ENCODE results near the gene KCNQ5.
"Not testable (repeated sequence)": the region's sequence is repeated elsewhere in the genome, so short reads cannot be mapped to it uniquely, and the experiment has no call there.

Gene KCNQ5

DNA sequence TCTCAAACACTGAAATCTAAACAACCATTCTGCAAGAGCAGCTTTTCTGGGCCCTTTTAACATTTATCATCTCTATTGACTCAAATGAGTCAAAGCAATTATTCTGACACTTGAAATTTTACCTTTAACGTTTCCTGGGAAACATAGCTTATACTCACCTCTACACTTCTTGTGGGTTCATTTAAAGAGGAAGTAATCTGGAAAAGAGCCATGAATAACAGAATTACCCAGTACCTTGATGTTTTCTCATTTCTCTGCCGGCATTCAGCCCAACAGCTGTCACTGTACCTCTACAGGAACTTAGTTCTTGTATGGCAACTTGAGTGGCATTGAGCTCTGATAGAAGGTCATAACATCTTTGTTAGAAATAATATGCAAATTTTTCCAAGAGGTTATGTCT, 272.2 kb downstream of the KCNQ5 start:
- DNase-seq (ENCODE audit: low read depth in 2 of 2, low spot score in 1 of 2): no peak

DNA sequence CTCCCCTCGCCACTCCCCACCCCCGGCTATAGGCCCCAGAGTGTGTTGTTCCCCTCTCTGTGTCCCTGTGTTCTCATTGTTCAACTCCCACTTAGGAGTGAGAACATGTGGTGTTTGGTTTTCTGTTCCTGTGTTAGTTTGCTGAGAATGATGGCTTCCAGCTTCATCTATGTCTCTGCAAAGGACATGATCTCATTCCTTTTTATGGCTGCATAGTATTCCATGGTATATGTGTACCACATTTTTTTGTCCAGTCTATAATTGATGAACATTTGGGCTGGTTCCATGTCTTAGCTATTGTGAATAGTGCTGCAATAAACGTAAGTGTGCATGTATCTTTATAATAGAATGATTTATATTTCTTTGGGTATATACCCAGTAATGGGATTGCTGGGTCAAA, 276.4 kb downstream of the KCNQ5 start:
- not testable (repeated sequence) for DNase-seq (ENCODE audit: low read depth in 2 of 2, low spot score in 1 of 2)

GRCh38 chr6:72905705-72906478, 284.0 kb downstream of the KCNQ5 start:
- no peak for DNase-seq (ENCODE audit: low read depth in 2 of 2, low spot score in 1 of 2)

GRCh38 chr6:72911463-72912155, 289.7 kb downstream of the KCNQ5 start:
- DNase-seq (ENCODE audit: low read depth in 2 of 2, low spot score in 1 of 2): no peak

DNA sequence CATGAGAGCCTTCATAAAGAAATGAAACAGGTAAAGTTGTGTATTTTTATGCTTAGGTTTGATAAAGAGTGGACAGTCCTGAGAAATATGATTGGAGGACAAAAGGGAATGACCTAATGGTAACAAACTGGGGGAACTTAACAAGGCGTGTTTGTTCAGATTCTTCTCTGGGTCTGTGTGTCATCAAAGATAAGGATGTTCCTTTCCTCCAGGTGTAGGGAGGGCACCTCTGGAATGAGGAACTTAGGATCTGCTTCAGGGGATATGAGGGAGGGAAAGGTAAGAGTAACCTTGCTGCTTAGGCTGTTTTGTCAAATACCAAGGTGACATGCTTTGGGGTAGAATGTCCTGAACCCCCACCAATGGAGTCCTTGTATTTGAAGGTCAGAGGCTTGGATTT, 291.9 kb downstream of the KCNQ5 start:
- DNase-seq (ENCODE audit: low read depth in 2 of 2, low spot score in 1 of 2): no peak

GRCh38 chr6:72916298-72916697, 294.4 kb downstream of the KCNQ5 start:
- no peak for DNase-seq (ENCODE audit: low read depth in 2 of 2, low spot score in 1 of 2)

GRCh38 chr6:72916906-72917305, 295.0 kb downstream of the KCNQ5 start:
- DNase-seq (ENCODE audit: low read depth in 2 of 2, low spot score in 1 of 2): no peak

GRCh38 chr6:72922401-72922800, 300.5 kb downstream of the KCNQ5 start:
- no peak for DNase-seq (ENCODE audit: low read depth in 2 of 2, low spot score in 1 of 2)

- no peak for DNase-seq (ENCODE audit: low read depth in 2 of 2, low spot score in 1 of 2)
These were observed 303.3 kb downstream of the KCNQ5 start for GRCh38 chr6:72925136-72925535.

- DNase-seq (ENCODE audit: low read depth in 2 of 2, low spot score in 1 of 2): no peak
These were observed 308.8 kb downstream of the KCNQ5 start for GRCh38 chr6:72930556-72931132.

GRCh38 chr6:72931325-72931887, 309.5 kb downstream of the KCNQ5 start:
- no peak for DNase-seq (ENCODE audit: low read depth in 2 of 2, low spot score in 1 of 2)

GRCh38 chr6:72933233-72933632, 311.4 kb downstream of the KCNQ5 start:
- no peak for DNase-seq (ENCODE audit: low read depth in 2 of 2, low spot score in 1 of 2)

GRCh38 chr6:72936766-72937559, 315.1 kb downstream of the KCNQ5 start:
- DNase-seq (ENCODE audit: low read depth in 2 of 2, low spot score in 1 of 2): no peak

- DNase-seq (ENCODE audit: low read depth in 2 of 2, low spot score in 1 of 2): no peak
These were observed 316.2 kb downstream of the KCNQ5 start for GRCh38 chr6:72938104-72938503.

DNA sequence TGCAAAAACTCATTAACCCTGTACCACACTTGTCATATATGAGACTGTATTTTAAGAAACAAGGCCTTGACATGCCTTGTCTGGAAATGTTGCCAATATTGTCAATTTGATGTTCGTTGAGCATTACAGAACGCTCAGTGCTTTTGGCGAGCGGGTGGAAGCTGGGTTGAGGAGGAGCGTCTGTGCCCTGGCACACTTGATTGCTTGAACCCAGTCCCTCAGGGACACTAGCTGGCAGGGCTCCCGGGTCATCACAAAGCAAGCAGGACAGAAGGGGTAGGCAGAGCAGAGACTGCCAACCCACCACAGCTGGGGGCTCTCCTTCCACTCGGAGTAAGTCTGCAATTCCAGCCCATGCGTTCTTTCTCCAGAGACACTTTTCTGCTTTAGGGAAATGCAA, 317.1 kb downstream of the KCNQ5 start:
- DNase-seq (ENCODE audit: low read depth in 2 of 2, low spot score in 1 of 2): no peak

DNA sequence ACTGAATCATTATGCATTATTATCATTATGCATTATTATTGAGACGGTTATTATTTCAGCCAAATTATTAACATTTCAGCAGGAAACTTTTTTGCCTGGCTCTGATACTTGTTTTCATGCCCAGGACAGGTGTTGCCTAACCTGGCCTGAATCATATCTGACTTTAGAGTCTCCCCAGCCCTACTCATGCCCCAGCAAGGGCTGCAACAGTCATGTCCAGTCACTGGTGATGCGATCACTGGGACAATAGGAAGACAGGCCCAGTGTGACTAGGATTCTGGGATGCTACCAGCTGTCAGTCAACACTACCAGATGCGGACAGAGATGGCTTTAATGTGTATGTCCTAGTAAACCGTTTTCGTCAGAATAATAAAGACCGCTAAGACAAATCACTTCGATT, 318.4 kb downstream of the KCNQ5 start:
- no peak for DNase-seq (ENCODE audit: low read depth in 2 of 2, low spot score in 1 of 2)

DNA sequence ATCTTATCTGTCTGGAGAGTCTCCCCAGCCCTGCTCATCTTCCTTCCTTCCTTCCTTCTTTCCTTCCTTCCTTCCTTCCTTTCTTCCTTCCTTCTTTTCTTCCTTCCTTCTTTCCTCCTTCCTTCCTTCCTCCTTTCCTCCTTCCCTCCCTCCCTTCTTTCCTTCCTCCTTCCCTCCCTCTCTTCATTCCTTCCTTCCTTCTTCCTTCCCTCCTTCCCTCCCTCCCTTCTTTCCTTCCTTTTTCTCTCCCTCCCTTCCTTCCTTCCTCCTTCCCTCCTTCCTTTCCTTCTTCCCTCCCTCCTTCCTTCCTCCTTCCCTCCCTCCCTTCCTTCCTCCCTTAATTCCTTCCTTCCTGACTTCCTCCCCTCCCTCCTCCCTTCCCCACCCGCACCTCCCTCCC, 319.4 kb downstream of the KCNQ5 start:
- no peak for DNase-seq (ENCODE audit: low read depth in 2 of 2, low spot score in 1 of 2)

- no peak for DNase-seq (ENCODE audit: low read depth in 2 of 2, low spot score in 1 of 2)
These were observed 319.9 kb downstream of the KCNQ5 start for GRCh38 chr6:72941751-72942150.

DNA sequence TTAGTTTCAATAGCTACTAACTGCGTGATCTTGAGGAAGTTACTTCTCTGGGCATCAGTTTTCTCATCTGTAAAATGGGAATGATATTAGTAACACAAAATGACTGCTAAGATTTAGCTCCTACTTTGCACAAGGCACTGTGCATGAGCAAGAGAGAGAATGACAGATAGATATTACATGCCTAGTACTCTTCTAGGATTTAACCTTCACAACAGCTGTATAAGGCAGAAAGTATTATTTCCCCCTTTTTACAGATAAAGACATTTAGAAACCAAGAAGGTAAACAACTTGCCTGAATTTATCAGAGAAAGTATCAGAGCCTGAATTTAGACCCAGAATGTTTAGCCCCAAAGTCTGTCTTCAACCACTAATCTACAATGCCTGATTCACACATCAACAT, 321.8 kb downstream of the KCNQ5 start:
- no peak for DNase-seq (ENCODE audit: low read depth in 2 of 2, low spot score in 1 of 2)

- DNase-seq (ENCODE audit: low read depth in 2 of 2, low spot score in 1 of 2): no peak
These were observed 322.8 kb downstream of the KCNQ5 start for GRCh38 chr6:72944660-72945059.

DNA sequence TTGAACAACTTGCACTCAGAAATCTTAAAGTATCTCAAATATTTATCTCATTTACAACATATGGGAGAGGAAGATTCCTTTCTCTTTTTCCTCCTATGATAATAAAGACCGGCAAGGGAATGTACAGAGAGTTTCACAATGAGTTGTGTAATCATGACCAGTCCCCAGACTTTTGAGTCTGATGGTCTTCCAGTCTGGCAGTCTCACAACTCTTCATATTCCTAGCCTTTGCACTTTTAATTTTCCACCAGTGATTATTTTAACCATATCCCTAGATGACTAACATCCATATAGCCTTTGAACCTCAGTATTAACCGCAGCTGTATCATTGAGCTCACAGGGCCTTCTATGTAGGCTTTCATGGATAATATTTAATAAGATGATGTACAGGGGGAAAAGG, 324.9 kb downstream of the KCNQ5 start:
- DNase-seq (ENCODE audit: low read depth in 2 of 2, low spot score in 1 of 2): no peak
